Prostate gland (tissue), 2 donors: ENCODE results near the gene CLASP2.

Experiments
- POLR2A ChIP-seq: fragments of 450-650 bp; IDR thresholded peaks from one replicate; pipeline ENCODE4 v1.6.1; 2016; ENCODE audit warnings: antibody characterized with exemption, mild to moderate bottlenecking
- TF ChIP-seq, protein P1 (sequence below), 4 experiments: fragments of 200-600 bp in 2 of 4; fragments of 450-650 bp in 2 of 4; sonication (generic) in 2 of 4; IDR thresholded peaks; 1 replicate in 3 of 4; 2 replicates in 1 of 4; pipeline ENCODE4 v1.5.1; 2016 to 2019; ENCODE audit warnings: antibody characterized with exemption in 4 of 4, mild to moderate bottlenecking in 2 of 4, moderate library complexity in 2 of 4

DNA sequence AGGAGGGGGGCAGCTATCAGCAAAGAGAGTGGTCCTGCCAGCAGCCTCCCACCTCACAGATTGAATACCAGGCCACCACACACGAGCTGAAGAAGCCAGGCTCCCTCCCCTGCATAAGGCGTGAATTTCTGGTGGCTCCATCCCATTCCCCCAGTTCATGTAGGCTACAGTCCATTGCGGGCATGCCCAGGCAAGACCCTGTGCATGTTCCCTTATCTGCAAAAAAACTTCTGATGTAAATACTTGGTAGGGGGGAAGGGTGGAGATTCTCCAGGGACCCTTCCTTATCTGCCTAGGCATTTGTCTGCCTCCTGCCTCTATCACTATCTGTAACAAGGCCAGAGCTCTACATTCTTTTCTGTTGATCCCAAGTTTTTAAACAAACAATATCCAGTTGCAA, 250.3 kb downstream of the CLASP2 start:
- TF ChIP-seq POLR2A = no peak
- TF ChIP-seq, protein P1, sequence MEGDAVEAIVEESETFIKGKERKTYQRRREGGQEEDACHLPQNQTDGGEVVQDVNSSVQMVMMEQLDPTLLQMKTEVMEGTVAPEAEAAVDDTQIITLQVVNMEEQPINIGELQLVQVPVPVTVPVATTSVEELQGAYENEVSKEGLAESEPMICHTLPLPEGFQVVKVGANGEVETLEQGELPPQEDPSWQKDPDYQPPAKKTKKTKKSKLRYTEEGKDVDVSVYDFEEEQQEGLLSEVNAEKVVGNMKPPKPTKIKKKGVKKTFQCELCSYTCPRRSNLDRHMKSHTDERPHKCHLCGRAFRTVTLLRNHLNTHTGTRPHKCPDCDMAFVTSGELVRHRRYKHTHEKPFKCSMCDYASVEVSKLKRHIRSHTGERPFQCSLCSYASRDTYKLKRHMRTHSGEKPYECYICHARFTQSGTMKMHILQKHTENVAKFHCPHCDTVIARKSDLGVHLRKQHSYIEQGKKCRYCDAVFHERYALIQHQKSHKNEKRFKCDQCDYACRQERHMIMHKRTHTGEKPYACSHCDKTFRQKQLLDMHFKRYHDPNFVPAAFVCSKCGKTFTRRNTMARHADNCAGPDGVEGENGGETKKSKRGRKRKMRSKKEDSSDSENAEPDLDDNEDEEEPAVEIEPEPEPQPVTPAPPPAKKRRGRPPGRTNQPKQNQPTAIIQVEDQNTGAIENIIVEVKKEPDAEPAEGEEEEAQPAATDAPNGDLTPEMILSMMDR (IDR thresholded peaks at IDR 0.05) = no peak
